Activated effector memory CD4-positive, alpha-beta T cell treated with anti-CD3 and anti-CD28 coated beads, Interleukin-2, amount 50 U/mL, for 16 hours (primary cell): ENCODE data around the gene COL6A2.

ENCODE experiments used
- DNase-seq: peaks from one replicate; pipeline ENCODE4 v3.0.0-alpha.2; 2020

COL6A2 gene

GRCh38 chr21:46097336-46098293 lies at the start of gene COL6A2:
Gene COL6A2, plus strand, starts transcription at chr21:46098112.
- peak; percentile 84 for DNase-seq

GRCh38 chr21:46048926-46049889 lies 48.7 kb upstream of the COL6A2 start:
- no peak for DNase-seq

GRCh38 chr21:46049890-46050667 lies 47.8 kb upstream of the COL6A2 start:
- no peak for DNase-seq

- no peak for DNase-seq
Measured at GRCh38 chr21:46050668-46051378, 47.1 kb upstream of the COL6A2 start.

GRCh38 chr21:46051379-46051770 lies 46.5 kb upstream of the COL6A2 start:
- DNase-seq = no peak

- no peak for DNase-seq
Measured at GRCh38 chr21:46051821-46052675, 45.9 kb upstream of the COL6A2 start.

GRCh38 chr21:46052703-46053651 lies 44.9 kb upstream of the COL6A2 start:
- peak; percentile 71 for DNase-seq

- DNase-seq = no peak
Measured at GRCh38 chr21:46054031-46054430, 43.9 kb upstream of the COL6A2 start.

GRCh38 chr21:46054451-46054881 lies 43.4 kb upstream of the COL6A2 start:
- DNase-seq = no peak

GRCh38 chr21:46055863-46056281 lies 42.0 kb upstream of the COL6A2 start:
- DNase-seq = no peak

- peak; percentile 51 for DNase-seq
Measured at GRCh38 chr21:46056450-46056903, 41.4 kb upstream of the COL6A2 start.

GRCh38 chr21:46057111-46057709 lies 40.7 kb upstream of the COL6A2 start:
- peak; percentile 63 for DNase-seq

- peak; percentile 39 for DNase-seq
Measured at GRCh38 chr21:46057710-46058241, 40.1 kb upstream of the COL6A2 start.

- peak; percentile 58 for DNase-seq
Measured at GRCh38 chr21:46058431-46059145, 39.3 kb upstream of the COL6A2 start.

GRCh38 chr21:46059195-46059594 lies 38.7 kb upstream of the COL6A2 start:
- DNase-seq = peak; percentile 42

GRCh38 chr21:46059711-46060455 lies 38.0 kb upstream of the COL6A2 start:
- DNase-seq = peak; percentile 28

GRCh38 chr21:46060596-46061061 lies 37.3 kb upstream of the COL6A2 start:
- DNase-seq = peak; percentile 65
